Activated B cell treated with CpG ODN at 0.5 μM for 24 hours (primary cell): ENCODE measurements around the gene METTL9. TPM values are rescaled to one million over a fixed set of nuclear protein-coding genes. Genes with fewer than 3 reads are reported as not detected.
"Not testable (repeated sequence)": the region's sequence is repeated elsewhere in the genome, so short reads cannot be mapped to it uniquely, and the experiment has no call there.

Experiments used
- ATAC-seq: fragments of 200-7000 bp; cut with Tn5 transposase; one replicate; pipeline ENCODE4 v1.10.0; 2021; ENCODE audit warnings: low read depth, mild to moderate bottlenecking, moderate library complexity
- CTCF ChIA-PET: fragments of 350-600 bp; sonication (Branson Sonifier 250); formaldehyde crosslinking; loops from one replicate; lab custom pipeline; 2021; ENCODE audit warnings: antibody characterized with exemption; lab: Charles Lee
- POLR2A ChIA-PET: fragments of 350-600 bp; sonication (Branson Sonifier 250); formaldehyde crosslinking; loops from one replicate; lab custom pipeline; 2021; ENCODE audit warnings: antibody characterized with exemption; lab: Charles Lee
- DNase-seq: peaks from one replicate; pipeline ENCODE4 v3.0.0; 2022
- H3K27ac Mint-ChIP-seq: one replicate; pipeline ENCODE4 v1.8.0; 2020; ENCODE audit warnings: mixed read lengths
- H3K27me3 Mint-ChIP-seq: one replicate; pipeline ENCODE4 v1.8.0; 2021; ENCODE audit warnings: mixed read lengths
- H3K36me3 Mint-ChIP-seq: one replicate; pipeline ENCODE4 v1.8.0; 2021; ENCODE audit warnings: low read depth, mixed read lengths
- H3K4me1 Mint-ChIP-seq: one replicate; pipeline ENCODE4 v1.8.0; 2021; ENCODE audit warnings: mixed read lengths
- H3K4me3 Mint-ChIP-seq: one replicate; pipeline ENCODE4 v1.8.0; 2020; ENCODE audit warnings: mild to moderate bottlenecking, mixed read lengths
- H3K9me3 Mint-ChIP-seq: one replicate; pipeline ENCODE4 v1.8.0; 2020; ENCODE audit warnings: mixed read lengths
- intact Hi-C: fragments of 100-400 bp; cut with micrococcal nuclease; formaldehyde crosslinking; loops from one replicate; pipeline ENCODE4 v1.15.1; 2024
- total RNA-seq: library from RNA; stranded (reverse); gene quantifications from 2 replicates; pipeline ENCODE4 v1.2.3, GENCODE V29; 2022
- TF ChIP-seq, protein P1 (sequence below): fragments of 200-600 bp; IDR thresholded peaks from one replicate; pipeline ENCODE4 v1.8.0; 2022; ENCODE audit warnings: antibody characterized with exemption, mild to moderate bottlenecking

METTL9 gene
- total RNA-seq, 1 donor from 2014 or later = 53.3 TPM

GRCh38 chr16:21554795-21555585, 44.4 kb upstream of the METTL9 start:
- Mint-ChIP-seq H3K27ac (peak overlapping the region; percentile 94), H3K4me3 (peak overlapping the region; percentile 83), H3K9me3 (no peaks in the 10 kb centered on the region), H3K4me1 (peaks cover 35% of the 10 kb centered on the region), H3K27me3 (no peaks in the 10 kb centered on the region), H3K36me3 (no peaks in the 10 kb centered on the region)
- POLR2A ChIA-PET = interaction anchor here (0.7 to 1.7 kb wide), 2 partner anchors 36 to 404 kb away, joined by 4 to 15 read pairs; no protein-coding TSS in a partner anchor
- TF ChIP-seq, protein P1, sequence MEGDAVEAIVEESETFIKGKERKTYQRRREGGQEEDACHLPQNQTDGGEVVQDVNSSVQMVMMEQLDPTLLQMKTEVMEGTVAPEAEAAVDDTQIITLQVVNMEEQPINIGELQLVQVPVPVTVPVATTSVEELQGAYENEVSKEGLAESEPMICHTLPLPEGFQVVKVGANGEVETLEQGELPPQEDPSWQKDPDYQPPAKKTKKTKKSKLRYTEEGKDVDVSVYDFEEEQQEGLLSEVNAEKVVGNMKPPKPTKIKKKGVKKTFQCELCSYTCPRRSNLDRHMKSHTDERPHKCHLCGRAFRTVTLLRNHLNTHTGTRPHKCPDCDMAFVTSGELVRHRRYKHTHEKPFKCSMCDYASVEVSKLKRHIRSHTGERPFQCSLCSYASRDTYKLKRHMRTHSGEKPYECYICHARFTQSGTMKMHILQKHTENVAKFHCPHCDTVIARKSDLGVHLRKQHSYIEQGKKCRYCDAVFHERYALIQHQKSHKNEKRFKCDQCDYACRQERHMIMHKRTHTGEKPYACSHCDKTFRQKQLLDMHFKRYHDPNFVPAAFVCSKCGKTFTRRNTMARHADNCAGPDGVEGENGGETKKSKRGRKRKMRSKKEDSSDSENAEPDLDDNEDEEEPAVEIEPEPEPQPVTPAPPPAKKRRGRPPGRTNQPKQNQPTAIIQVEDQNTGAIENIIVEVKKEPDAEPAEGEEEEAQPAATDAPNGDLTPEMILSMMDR = peak; percentile 91
- DNase-seq = peak; percentile 98
- peak; percentile 94 for ATAC-seq
- intact Hi-C loops = loop anchor here (1.0 to 5.0 kb wide), 9 partner anchors 14 to 1505 kb away; no protein-coding TSS in a partner anchor
- CTCF ChIA-PET = interaction anchor here (1.0 to 1.3 kb wide), 3 partner anchors 9 to 366 kb away, joined by 3 to 5 read pairs (median 3); no protein-coding TSS in a partner anchor

GRCh38 chr16:21555621-21556020, 43.8 kb upstream of the METTL9 start:
- intact Hi-C loops = loop anchor here (2.0 to 5.0 kb wide), 3 partner anchors 15 to 279 kb away; no protein-coding TSS in a partner anchor
- peak; percentile 19 for DNase-seq
- CTCF ChIA-PET = interaction anchor here (1.0 to 1.3 kb wide), 3 partner anchors 8 to 367 kb away, joined by 3 to 5 read pairs (median 3); no protein-coding TSS in a partner anchor
- peaks cover 35% of the 10 kb centered on the region for H3K4me1 Mint-ChIP-seq
- POLR2A ChIA-PET, H3K9me3 Mint-ChIP-seq, H3K27me3 Mint-ChIP-seq, ATAC-seq, H3K36me3 Mint-ChIP-seq, H3K4me3 Mint-ChIP-seq: not testable (repeated sequence)
- peak overlapping the region; percentile 94 for H3K27ac Mint-ChIP-seq

DNA sequence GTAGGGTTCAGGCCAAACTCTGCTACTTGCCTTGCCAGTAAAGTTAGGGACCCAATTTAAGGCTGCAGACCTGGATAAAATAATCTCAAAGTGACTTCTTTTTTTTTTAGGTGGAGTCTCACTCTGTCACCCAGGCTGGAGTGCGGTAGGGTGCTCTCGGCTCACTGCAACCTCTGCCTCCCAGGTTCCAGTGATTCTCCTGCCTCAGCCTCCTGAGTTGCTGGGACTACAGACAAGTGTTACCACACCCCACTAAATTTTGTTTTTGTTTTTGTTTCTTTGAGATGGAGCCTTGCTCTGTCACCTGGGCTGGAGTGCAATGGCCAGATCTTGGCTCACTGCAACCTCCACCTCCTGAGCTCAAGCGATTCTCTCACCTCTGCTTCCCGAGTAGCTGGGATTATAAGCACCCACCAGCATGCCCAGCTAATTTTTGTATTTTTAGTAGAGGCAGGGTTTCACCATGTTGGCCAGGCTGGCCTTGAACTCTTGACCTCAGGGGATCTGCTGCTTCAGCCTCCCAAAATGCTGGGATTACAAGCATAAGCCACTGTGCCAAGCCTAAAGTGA, 43.3 kb upstream of the METTL9 start:
- H3K27ac Mint-ChIP-seq, DNase-seq, H3K36me3 Mint-ChIP-seq, ATAC-seq, H3K27me3 Mint-ChIP-seq, H3K4me3 Mint-ChIP-seq, H3K9me3 Mint-ChIP-seq: not testable (repeated sequence)
- H3K4me1 Mint-ChIP-seq = peaks cover 35% of the 10 kb centered on the region
- POLR2A ChIA-PET = interaction anchor here (0.5 kb wide), 1 partner anchor 188 kb away, joined by 3 read pairs; no protein-coding TSS in a partner anchor
- intact Hi-C loops = loop anchor here (5.0 kb wide), 1 partner anchor 54 kb away; no protein-coding TSS in a partner anchor
- CTCF ChIA-PET = interaction anchor here (1.0 to 1.3 kb wide), 3 partner anchors 8 to 367 kb away, joined by 3 to 5 read pairs (median 3); no protein-coding TSS in a partner anchor

- ATAC-seq, H3K36me3 Mint-ChIP-seq, H3K27ac Mint-ChIP-seq, CTCF ChIA-PET, H3K4me3 Mint-ChIP-seq, H3K27me3 Mint-ChIP-seq, H3K9me3 Mint-ChIP-seq: not testable (repeated sequence)
- peaks cover 35% of the 10 kb centered on the region for H3K4me1 Mint-ChIP-seq
- POLR2A ChIA-PET = interaction anchor here (0.5 kb wide), 1 partner anchor 188 kb away, joined by 3 read pairs; no protein-coding TSS in a partner anchor
- intact Hi-C loops = loop anchor here (5.0 kb wide), 1 partner anchor 54 kb away; no protein-coding TSS in a partner anchor
- peak; percentile 15 for DNase-seq
Measured at GRCh38 chr16:21556651-21557241, 42.6 kb upstream of the METTL9 start.

GRCh38 chr16:21560462-21560861, 38.9 kb upstream of the METTL9 start:
- no peaks in the 10 kb centered on the region for H3K27me3 Mint-ChIP-seq
- ChIA-PET POLR2A (interaction anchor here (0.6 kb wide), 1 partner anchor 1586 kb away, joined by 7 read pairs; no protein-coding TSS in a partner anchor), CTCF (interaction anchor here (0.9 to 1.0 kb wide), 2 partner anchors 17 to 709 kb away, joined by 3 read pairs; no protein-coding TSS in a partner anchor)
- H3K9me3 Mint-ChIP-seq = no peaks in the 10 kb centered on the region
- H3K27ac Mint-ChIP-seq = no peak overlapping the region
- H3K4me3 Mint-ChIP-seq = no peak overlapping the region
- no peaks in the 10 kb centered on the region for H3K36me3 Mint-ChIP-seq
- peaks cover 2% of the 10 kb centered on the region for H3K4me1 Mint-ChIP-seq
- intact Hi-C loops = no loop called here
- DNase-seq (no peak), ATAC-seq (no peak)
- TF ChIP-seq, protein P1 = no peak

DNA sequence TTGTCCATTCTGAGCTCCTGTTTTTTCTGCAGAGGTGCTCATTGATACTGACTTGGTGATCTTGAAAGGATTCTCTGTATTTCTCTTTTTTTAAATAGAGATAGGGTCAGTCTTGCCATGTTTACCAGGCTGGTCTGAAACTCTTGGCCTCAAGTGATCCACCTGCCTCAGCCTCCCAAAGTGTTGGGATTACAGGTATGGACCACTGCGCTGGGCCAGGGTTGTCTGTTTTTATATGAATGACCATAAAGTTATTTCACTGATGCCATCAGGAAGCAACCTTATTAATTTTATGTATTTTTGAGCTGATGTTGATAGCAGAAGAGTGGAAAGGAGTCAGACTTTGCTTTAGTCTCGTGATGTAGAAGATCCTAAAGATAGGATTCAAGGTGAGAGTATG, 35.7 kb upstream of the METTL9 start:
- DNase-seq (no peak), ATAC-seq (no peak)
- intact Hi-C loops = no loop called here
- CTCF ChIA-PET = interaction anchor here (0.7 to 1.1 kb wide), 2 partner anchors 8 to 145 kb away, joined by 3 read pairs; no protein-coding TSS in a partner anchor
- no peak overlapping the region for H3K27ac Mint-ChIP-seq
- H3K4me1 Mint-ChIP-seq = no peaks in the 10 kb centered on the region
- H3K36me3 Mint-ChIP-seq = no peaks in the 10 kb centered on the region
- no peaks in the 10 kb centered on the region for H3K27me3 Mint-ChIP-seq
- TF ChIP-seq, protein P1 = no peak
- POLR2A ChIA-PET = no interaction called here
- H3K4me3 Mint-ChIP-seq = no peak overlapping the region
- H3K9me3 Mint-ChIP-seq = no peaks in the 10 kb centered on the region

DNA sequence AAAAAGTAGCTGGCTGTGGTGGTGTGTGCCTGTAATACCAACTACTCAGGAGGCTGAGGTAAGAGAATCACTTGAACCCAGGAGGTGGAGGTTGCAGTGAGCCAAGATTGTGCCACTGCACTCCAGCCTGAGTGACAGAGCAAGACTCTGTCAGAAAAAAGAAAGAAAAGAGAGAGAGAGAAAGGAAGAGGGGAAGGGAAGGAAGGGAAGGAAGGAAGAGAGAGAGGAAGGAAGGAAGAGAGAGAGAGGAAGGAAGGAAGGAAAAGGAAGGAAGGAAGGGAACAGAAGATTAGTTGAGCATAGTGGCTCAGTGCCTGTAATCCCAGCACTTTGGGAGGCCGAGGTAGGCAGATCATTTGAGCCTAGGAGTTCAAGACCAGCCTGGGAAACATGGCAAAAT, 35.0 kb upstream of the METTL9 start:
- POLR2A ChIA-PET = interaction anchor here (0.6 kb wide), 1 partner anchor 13 kb away, joined by 3 read pairs; no protein-coding TSS in a partner anchor
- DNase-seq, H3K4me1 Mint-ChIP-seq, H3K9me3 Mint-ChIP-seq, H3K27me3 Mint-ChIP-seq, H3K36me3 Mint-ChIP-seq, H3K27ac Mint-ChIP-seq, ATAC-seq, intact Hi-C loops, H3K4me3 Mint-ChIP-seq: not testable (repeated sequence)
- CTCF ChIA-PET = interaction anchor here (1.1 kb wide), 1 partner anchor 9 kb away, joined by 3 read pairs; no protein-coding TSS in a partner anchor
